NCI-H2227 treated with DMSO at 0.1 percent for 48 hours (cell line): Measurements from ENCODE around the gene CDC42BPB.
A peak's percentile ranks its signal among the peaks of the same experiment; 100 is the strongest.

Experiments used
- DNase-seq: peaks from one replicate; lab custom pipeline; 2025; lab: John Stamatoyannopoulos, UW

Gene CDC42BPB

GRCh38 chr14:103016594-103016993 lies 40.8 kb downstream of the CDC42BPB start:
- no peak for DNase-seq

GRCh38 chr14:103016071-103016470 lies 41.3 kb downstream of the CDC42BPB start:
- DNase-seq: no peak

GRCh38 chr14:103015426-103015825 lies 41.9 kb downstream of the CDC42BPB start:
- DNase-seq: no peak

- peak; percentile 6 for DNase-seq
Observed at GRCh38 chr14:103014466-103015228, 42.7 kb downstream of the CDC42BPB start.

GRCh38 chr14:103013028-103013427 lies 44.3 kb downstream of the CDC42BPB start:
- DNase-seq: no peak

- DNase-seq: no peak
Observed at GRCh38 chr14:103009559-103009958, 47.8 kb downstream of the CDC42BPB start.

- no peak for DNase-seq
Observed at GRCh38 chr14:103008768-103009357, 48.5 kb downstream of the CDC42BPB start.

- DNase-seq: no peak
Observed at GRCh38 chr14:103008126-103008525, 49.2 kb downstream of the CDC42BPB start.

- DNase-seq: no peak
Observed at GRCh38 chr14:103007555-103007954, 49.8 kb downstream of the CDC42BPB start.

GRCh38 chr14:103006991-103007520 lies 50.3 kb downstream of the CDC42BPB start:
- no peak for DNase-seq

- DNase-seq: no peak
Observed at GRCh38 chr14:103006106-103006505, 51.2 kb downstream of the CDC42BPB start.

- DNase-seq: no peak
Observed at GRCh38 chr14:103003850-103004249, 53.5 kb downstream of the CDC42BPB start.

- no peak for DNase-seq
Observed at GRCh38 chr14:103003351-103003615, 54.1 kb downstream of the CDC42BPB start.

GRCh38 chr14:103002578-103003350 lies 54.6 kb downstream of the CDC42BPB start:
- no peak for DNase-seq

- no peak for DNase-seq
Observed at GRCh38 chr14:103001651-103002396, 55.5 kb downstream of the CDC42BPB start.

- no peak for DNase-seq
Observed at GRCh38 chr14:103001226-103001625, 56.1 kb downstream of the CDC42BPB start.

GRCh38 chr14:103000291-103000921 lies 56.9 kb downstream of the CDC42BPB start:
- no peak for DNase-seq

GRCh38 chr14:102999227-102999895 lies 58.0 kb downstream of the CDC42BPB start:
- DNase-seq: no peak

- DNase-seq: no peak
Observed at GRCh38 chr14:102998393-102998792, 59.0 kb downstream of the CDC42BPB start.

- no peak for DNase-seq
Observed at GRCh38 chr14:102996941-102997340, 60.4 kb downstream of the CDC42BPB start.

GRCh38 chr14:102994689-102995088 lies 62.7 kb downstream of the CDC42BPB start:
- DNase-seq: no peak
